ENCODE measurements around the gene KIRREL3.
"Not testable (repeated sequence)": the region's sequence is repeated elsewhere in the genome, so short reads cannot be mapped to it uniquely, and the experiment has no call there.

Gene KIRREL3

DNA sequence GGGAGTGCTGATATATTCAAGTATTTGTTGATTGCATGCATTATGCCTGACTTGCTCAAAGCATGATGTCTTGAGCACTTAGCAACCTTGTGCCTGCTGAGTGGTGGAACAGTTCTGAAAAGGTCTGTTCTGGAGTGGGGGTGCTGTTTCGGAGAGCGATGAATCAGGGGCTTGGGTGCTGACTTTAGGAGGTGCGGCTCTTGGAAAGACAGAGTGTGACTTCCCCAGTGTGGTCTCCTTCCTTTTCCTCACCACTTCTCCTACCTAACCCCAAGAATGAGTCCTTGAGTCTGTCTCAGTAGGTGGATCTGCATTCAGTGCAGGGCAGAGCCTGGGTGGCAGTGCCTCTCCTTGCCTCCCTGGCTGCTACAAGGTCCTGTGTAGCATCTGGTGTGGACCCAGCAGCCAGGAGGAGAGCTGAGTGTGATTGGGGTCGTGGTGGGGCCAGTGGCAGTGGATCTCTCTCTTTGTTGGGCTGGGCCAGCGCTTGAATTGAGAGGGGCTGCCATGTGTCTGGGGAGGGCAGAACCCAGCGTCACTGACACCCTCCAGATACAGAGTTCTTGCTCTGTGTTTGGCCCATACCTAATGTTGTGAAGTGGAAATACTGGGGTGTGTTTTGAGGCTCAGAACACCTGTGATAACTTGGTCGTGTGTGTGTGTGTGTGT lies 609.1 kb downstream of the KIRREL3 start:
- DNase-seq: no peak

DNA sequence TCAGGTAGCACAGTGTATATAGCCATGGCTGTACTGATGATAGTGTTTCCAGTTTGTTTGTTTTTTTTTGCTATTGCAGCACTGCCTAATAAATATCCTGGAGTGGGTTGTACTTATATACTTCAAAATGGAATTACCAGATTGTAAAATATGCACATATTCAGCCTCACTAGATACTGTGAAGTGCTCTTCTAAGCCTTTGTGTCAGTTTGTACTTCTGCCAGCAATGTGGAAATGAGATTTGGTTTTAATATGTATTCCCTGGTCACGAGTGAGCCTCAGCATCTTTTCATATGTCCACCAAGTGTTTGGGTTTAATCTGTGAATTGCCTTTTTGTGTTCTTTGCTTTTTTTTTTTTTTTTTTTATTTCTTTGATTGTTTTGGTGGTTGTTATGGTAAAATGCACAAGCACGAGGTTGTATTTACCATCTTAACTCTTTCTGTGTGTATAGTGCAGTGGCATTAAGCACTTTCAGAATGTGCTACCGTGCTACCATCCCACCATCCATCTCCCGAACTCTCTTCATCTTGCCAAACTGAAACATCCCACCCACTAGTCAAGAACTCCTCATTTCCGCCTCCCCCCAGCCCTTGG lies 610.2 kb downstream of the KIRREL3 start:
- no peak for DNase-seq

DNA sequence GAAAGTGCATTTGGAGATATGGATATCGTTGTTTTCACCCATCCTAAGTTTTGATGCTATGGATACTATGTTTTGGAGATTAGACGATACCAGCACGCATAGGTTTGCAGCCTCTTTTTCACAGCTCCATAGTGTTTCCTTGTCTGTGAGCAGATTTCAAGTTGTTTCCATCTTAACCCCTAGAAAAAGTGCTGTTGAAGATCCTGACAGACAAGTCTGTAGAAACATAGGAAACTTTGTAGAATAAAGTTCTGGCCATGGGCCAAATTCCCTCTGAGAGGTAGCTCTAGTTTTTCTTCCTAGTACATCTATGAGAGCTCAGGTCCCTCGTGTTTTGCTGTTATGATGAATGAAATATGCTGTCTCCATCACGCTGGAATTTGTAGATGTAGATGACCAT lies 612.7 kb downstream of the KIRREL3 start:
- no peak for DNase-seq

DNA sequence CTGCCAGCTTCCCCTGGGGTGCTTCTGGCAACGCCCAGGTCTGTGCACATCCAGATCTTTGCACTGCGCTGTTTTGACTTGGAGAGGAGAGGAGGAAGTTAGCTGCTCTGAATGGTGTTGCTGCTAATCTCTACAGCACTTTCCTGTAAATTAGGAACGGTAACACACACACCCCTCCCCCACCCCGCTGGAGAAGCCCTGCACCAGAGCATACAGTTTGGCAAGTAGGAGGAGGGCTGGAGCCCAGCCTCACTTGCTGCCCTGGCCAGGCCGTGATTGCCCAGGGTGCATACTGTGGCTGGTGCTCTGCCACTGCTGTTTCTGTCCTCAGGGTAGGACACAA lies 613.9 kb downstream of the KIRREL3 start:
- not testable (repeated sequence) for DNase-seq

DNA sequence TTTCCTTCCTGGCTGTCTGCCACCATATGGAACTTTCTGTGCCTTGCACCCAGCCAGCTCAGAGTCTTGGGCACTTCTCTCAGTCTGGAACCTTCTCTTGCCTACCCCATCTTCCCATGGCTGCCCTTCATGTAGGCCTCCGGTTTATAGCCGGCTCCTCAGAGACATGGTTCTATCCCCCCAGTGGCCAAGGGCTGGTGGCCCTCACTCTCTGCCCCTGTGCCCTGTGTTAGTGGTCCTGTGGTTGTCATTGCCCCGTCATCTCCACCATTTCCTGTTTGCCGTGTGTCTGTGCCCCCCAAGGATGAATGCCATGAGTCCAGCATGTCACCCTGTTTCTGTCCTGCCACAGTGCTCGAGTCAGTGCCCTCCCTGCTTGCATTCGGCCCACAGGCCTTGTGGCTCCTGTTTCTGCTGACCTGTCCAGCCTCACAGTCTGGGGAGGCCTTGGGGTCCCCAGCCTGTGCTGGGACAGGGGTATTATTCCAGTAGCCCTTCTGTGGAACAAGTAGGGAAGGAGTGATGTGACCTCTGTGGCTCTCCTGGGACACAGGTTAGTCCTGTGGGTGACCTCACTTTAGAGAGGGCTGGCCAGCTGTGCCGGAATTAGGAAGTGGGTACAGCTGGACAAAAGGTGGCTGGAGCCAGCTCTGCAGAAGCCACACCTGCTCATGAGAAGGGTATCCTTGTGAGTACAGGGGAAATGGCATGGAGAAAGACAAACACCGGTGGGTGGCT lies 614.4 kb downstream of the KIRREL3 start:
- DNase-seq: no peak

DNA sequence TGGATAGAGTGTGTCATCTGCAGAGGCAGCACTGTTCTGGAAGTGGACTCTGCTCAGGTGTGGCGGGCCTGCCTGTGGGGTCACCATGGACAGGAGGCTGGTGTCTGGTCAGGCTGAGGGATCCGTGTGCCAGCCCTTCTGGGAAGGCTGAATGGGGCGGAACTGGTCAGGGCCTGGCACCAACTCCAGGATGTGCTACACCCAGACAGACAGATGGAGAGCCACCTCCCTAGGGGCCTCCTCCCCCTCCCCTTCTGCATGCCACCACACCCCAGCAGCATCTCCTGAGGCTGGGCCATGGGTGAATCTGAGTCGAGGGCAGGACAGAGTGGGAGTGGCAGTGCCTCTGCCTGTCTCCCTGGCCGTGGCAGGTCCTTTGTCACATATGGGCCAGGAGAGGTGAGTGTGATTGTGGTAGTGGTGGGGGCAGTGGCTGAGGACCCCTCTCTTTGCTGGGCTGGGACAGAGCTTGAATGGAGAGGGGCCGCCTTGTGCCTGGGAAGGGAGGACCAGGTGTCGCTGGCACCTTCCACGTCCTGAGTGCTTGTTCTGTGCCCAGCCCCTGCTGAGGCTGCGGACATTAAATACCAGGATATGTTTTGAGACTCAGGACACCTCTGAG lies 616.0 kb downstream of the KIRREL3 start:
- no peak for DNase-seq

DNA sequence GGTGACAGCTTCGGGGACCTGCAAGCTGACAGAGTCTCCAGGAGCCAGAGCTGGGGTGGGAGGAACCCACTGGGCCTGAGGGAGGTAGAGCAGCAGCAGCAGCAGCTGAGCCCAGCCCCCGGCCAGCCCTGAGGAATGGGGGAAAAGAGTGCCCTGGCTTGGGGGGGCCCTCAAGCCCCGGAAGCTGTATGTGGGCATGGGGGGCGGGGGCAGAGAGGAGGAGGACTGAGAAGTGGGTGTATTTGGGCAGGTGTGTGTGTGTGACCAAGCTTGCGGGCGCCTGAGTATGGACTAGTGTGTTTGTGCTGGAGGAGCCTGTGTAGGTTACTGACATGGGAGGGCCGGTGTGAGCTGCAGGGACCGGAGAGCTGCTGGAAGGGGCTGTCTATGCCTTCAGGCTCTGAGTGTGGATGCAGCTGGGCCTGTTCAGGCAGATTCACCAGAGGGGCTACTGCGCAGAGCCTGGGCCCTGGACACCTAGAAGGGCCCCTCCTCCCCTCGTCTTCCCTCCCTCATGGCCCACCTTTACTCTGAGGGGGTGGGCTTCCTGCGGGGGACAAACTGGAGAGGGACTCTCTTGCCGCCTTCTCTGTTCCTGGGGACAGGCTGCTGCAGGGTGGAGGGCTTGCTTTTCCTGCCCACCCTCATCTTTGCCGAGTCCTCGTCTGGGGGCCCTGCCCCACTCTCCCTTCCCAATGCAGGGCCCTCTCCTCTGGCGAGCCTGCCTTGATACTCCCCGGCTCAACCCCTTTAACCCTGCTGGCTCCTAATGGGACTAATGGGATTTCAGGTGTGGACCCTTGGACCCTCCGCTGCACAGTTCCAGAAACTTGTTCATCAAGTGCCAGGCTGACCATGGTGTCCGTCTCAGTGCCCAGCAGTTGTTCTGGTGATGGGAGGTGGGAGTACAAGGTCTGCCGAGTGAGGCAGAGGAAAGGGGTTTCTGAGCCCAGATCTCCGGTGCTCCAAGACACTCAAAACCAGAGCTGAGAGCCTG lies 616.9 kb downstream of the KIRREL3 start:
- DNase-seq: no peak

DNA sequence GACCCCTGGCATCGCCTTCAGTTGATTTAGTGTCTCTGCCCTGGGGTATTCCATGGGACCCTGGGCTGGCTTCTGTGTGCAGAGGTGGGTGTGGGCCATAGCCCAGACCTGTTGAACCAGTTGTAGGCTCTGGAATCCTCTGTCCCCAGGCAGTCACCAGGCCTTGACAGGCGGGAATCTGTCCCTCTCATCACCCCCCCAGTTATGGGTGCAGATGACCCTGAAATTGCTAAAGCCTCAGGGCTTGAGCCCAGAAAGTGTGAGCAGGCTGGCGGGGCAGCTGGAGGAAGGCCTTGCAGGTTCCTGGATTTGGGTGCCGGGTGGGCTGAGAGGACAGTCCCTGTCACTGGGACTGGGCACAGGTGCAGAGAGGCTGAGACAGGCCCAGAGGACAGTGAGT lies 617.9 kb downstream of the KIRREL3 start:
- not testable (repeated sequence) for DNase-seq

DNA sequence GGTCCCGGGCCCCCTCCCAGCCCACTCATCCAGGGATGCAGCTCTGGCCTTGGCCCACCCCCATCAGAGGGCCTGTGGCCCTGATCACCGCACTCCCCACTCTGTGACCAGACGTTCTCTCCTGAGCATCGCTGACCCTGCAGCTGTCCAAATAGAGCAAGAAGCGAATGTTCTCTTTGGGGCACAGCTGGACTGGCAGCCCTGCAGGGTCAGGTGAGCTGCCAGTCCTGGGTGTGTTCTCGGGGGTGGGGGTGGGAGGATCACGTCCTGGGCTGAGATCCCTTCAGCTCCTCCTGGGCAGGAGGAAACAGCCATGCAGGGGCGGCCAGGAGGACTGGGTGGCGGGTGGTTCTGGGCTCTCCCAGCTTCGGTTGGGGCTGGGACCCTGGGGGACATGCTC lies 618.6 kb downstream of the KIRREL3 start:
- DNase-seq: not testable (repeated sequence)

DNA sequence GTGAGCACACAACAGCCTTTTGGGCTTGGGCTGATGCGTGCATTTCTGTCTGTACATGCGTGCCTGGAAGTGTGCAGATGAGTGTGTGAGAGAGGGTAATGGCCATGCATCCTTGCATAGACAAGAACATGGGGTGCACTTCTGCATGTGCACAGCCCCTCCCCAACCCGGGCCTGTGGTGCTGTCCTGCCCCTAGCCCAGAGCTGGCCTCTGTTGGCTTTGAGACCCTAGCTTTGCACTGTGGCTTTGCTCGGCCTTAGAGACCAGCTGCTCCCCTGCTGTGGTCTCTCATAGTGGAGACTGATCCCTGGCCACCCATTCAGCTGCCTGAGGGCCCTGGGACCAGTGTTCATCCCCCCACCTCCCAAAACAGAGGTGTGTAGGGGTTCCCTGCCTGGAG lies 619.7 kb downstream of the KIRREL3 start:
- DNase-seq: no peak

DNA sequence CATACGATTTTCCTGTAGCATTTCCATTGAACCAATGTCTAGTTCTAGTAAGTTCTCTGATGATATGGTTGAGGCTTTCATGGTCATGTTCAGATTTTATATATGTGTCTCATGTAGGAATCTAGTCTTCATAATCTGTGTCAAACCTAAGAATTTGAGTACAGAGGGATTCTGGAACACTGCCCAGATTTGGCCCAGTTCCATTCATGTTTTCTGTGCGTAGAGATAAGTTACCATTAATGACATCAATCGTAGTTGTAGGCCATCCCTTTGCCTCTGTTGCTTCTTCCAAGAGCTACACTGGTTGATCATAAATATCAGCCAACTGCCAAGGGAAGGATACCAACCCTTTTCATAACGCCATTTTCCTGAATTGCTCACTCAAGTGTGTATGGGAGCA lies 621.8 kb downstream of the KIRREL3 start:
- DNase-seq: no peak

DNA sequence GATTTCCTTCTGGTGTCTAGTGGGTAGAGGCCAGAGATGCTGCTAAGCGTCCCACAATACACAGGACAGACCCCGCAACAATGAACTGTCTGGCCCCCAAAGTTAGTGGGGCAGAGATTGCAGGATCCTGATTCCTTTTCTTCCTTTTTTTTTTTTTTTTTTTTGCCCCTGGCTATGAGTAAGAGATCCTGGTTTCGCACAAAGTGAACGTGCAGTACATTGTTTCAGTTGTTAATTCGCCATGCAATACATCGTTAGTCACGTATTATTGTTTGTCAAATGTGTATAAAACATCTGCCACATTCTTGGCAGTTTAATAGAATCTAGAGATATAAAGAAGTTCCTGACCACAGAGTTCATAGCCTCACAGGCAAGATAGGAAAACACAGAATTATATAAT lies 624.8 kb downstream of the KIRREL3 start:
- DNase-seq: no peak

DNA sequence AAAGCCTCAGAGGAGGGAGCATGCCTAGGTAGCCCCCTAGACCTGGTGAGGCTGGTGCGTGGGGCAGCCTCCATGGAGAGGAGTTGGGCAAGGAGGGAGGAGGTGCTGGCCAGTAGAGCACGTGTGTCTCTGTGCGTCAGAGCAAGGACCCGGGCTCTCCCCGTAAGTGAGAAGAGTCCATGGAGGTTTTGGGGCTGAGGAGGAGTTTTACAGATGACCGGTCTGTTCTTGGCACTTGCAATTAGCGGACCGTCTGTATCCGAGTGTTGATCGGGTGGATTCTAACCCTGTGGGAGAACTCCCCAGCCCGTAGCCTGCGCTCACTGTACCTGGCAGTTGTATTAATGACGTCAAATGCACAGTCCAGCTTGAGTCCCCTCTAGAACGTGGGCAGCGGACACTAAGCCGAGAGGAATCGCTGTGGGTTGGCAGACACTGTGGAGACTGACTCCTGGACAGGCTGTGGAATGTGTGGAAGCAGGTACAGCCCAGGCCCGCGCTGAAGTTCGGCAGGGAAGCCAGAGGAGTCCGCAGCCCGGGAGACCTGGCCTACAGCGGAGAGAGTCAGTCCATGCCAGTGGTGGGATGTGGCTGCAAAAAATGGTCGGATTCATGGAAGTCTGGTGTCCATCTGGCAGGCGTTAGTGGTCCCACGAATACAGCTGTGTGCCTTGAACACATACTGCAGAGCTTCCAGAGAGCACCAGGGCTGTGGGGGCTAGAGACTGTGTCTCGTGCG lies 625.8 kb downstream of the KIRREL3 start:
- DNase-seq: not testable (repeated sequence)

DNA sequence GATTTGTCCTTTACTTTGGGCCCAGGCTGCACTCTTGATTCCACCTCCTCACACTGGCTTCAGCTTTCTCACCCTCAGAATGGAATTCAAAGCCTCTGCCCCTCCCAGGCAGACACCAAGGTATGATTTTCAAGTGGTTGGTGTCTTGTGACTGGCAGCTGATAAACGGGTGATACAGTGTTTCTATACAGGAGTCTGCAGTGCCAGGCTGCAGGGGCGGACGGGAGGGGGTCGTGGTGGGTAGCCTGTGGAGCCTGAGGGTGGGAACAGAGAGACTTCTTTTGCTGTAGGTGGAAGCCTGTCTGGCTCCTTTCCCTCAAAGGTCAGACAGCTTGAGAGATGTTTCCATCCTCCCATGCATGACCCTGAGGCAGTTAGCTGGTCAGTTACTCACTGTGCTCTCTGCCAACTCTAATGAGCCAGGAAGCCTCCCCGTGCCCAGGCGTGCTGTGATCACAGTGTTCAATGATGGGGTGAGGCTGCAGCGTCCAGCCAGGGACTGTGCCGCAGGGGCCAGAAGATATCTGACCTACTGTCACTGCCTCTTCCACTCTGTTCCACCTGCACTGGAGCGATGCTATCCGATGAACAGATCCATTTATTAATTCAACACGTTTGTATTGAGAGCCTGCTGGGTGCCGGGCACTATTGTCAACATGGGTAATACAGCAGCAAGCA lies 627.0 kb downstream of the KIRREL3 start:
- DNase-seq: not testable (repeated sequence)

Measured in activated CD4-positive, alpha-beta T cell treated with anti-CD3 and anti-CD28 coated beads, Interleukin-2, Interleukin-6, amounts not matched to agents 100 ng/mL and 50 ng/mL, durations not matched to agents 16 hours and 8 hours (primary cell).